ENCODE data around the gene HACL1.

Gene HACL1

DNA sequence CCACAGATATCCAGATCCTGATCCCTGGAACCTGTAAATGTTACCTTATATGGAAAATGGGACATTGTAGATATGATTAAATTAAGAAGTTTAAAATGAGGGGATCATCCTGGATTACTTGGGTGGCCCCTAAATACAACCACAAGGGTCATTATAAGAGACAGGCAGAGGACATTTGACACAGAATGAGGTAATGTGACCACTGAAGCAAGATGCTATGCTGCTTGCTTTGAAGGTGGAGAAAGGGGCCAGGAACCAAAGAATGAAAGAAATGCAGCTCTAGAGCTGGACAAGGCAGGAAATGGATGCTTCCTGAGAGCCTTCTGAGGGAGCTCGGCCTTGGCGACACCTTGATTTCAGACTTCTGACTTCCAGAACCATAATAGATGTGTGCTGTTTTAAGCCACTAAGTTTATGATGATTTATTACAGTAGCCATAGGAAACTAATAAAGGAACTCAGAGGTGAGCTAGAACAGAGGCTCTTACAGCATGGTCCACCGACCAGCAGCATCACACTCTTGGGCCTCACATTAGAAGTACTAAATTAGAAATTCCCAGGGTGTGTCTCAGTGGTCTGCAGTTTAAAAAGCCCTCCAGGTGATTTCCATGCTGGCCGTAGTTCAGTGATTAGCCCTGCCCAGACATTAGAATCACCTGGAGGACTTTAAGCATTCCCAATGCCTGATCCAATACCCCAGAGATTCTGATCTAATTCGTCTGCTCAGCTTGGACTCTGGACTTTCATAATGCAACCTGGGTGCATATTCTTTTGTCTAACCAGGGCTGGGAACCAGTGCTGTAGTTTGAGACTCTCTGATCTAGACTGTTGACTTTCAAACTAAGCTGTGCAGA, 87.3 kb downstream of the HACL1 start:
- Histone ChIP-seq H3K36me3 (ENCODE audit: control insufficient read depth in 4 of 4, insufficient read depth in 4 of 4, low read length in 3 of 4) (no peaks in the 10 kb centered on the region), H3K27me3 (replicated peaks in 2 of 5; ENCODE audit: control insufficient read depth in 4 of 5, insufficient read depth in 5 of 5, low read length in 4 of 5) (no peaks in the 10 kb centered on the region), H3K27ac (ENCODE audit: insufficient read depth in 1 of 2, low read depth in 1 of 2, low read length in 2 of 2, poor library complexity in 1 of 2, severe bottlenecking in 2 of 2) (no peak overlapping the region), H3K9me3 (ENCODE audit: control extremely low read depth in 1 of 5, control insufficient read depth in 4 of 5, insufficient read depth in 2 of 5, low read depth in 1 of 5, low read length in 4 of 5) (no peaks in the 10 kb centered on the region), H3K4me3 (ENCODE audit: control insufficient read depth in 1 of 7, extremely low read depth in 1 of 7, insufficient read depth in 4 of 7, low read depth in 2 of 7, low read length in 6 of 7) (no peak overlapping the region), H3K4me1 (ENCODE audit: control extremely low read depth in 1 of 4, control insufficient read depth in 4 of 4, insufficient read depth in 4 of 4, low read length in 3 of 4) (peaks cover 0 to 34% (median 21%) of the 10 kb centered on the region in 4 experiments)
- DNase-seq, result peak in 2 of 3 donors; percentile 30 to 51
- POLR2A ChIA-PET, result no interaction called here
- CTCF ChIA-PET, result interaction anchor here (0.7 to 2.2 kb wide), 4 partner anchors 13 to 190 kb away, joined by 3 to 4 read pairs (median 3); partner anchors contain the start of genes EAF1 and METTL6
- 41% methylated on average over 5 of the region's 5 CpGs for WGBS (ENCODE audit: insufficient coverage)

DNA sequence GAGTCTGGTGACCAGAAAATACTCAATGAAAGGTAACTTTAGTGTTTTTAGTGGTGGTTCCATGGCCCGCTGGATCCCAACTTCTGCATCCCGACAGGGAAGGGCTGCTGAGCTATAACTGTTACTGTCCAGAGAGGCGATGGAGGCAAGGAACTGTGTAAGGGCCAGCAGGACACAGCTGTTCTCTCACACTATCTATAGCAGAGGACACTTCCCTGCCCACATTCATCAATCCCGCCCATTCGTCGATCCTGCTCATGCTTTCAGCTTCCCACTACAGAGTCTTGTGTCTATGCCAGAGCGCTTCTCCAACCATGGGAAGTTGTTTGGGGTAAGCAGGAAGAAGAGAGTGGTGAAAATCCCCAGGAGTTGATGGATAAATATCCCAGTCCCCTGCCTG, 88.3 kb downstream of the HACL1 start:
- peaks cover 0 to 34% (median 21%) of the 10 kb centered on the region in 4 experiments for H3K4me1 ChIP-seq (ENCODE audit: control extremely low read depth in 1 of 4, control insufficient read depth in 4 of 4, insufficient read depth in 4 of 4, low read length in 3 of 4)
- 100% methylated on average over 2 of the region's 7 CpGs for WGBS (ENCODE audit: insufficient coverage)
- no peak overlapping the region for H3K4me3 ChIP-seq (ENCODE audit: control insufficient read depth in 1 of 7, extremely low read depth in 1 of 7, insufficient read depth in 4 of 7, low read depth in 2 of 7, low read length in 6 of 7)
- CTCF ChIA-PET, result interaction anchor here (1.3 to 1.5 kb wide), 2 partner anchors 14 to 42 kb away, joined by 3 to 4 read pairs; no protein-coding TSS in a partner anchor
- H3K27me3 ChIP-seq (replicated peaks in 2 of 5; ENCODE audit: control insufficient read depth in 4 of 5, insufficient read depth in 5 of 5, low read length in 4 of 5), result no peaks in the 10 kb centered on the region
- H3K9me3 ChIP-seq (ENCODE audit: control extremely low read depth in 1 of 5, control insufficient read depth in 4 of 5, insufficient read depth in 2 of 5, low read depth in 1 of 5, low read length in 4 of 5), result no peaks in the 10 kb centered on the region
- DNase-seq, result no peak
- no peak overlapping the region for H3K27ac ChIP-seq (ENCODE audit: insufficient read depth in 1 of 2, low read depth in 1 of 2, low read length in 2 of 2, poor library complexity in 1 of 2, severe bottlenecking in 2 of 2)
- H3K36me3 ChIP-seq (ENCODE audit: control insufficient read depth in 4 of 4, insufficient read depth in 4 of 4, low read length in 3 of 4), result no peaks in the 10 kb centered on the region
- POLR2A ChIA-PET, result interaction anchor here (1.0 kb wide), 1 partner anchor 13 kb away, joined by 3 read pairs; no protein-coding TSS in a partner anchor

DNA sequence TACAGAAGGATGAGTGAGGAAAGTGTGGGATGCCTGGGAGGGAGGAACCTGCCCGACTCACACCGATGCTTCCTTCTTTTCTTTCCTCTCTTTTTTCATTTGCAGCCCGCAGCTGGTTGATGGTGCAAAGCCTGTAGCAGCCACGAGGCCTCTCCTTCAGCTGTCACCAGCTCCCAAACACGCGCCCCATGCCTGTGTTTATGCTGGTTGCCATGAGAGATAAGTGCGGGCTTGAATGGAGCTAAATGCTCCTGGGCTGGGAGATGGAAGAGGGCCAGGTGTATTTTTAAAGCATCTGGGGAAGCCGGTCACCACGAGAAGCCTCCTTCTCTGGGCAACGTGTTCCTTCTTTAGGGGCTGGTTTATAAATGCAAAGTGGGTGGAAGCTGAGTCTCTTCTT, 89.2 kb downstream of the HACL1 start:
- peak; percentile 68 to 89 (median 83) for DNase-seq
- no peak overlapping the region for H3K27ac ChIP-seq (ENCODE audit: insufficient read depth in 1 of 2, low read depth in 1 of 2, low read length in 2 of 2, poor library complexity in 1 of 2, severe bottlenecking in 2 of 2)
- H3K27me3 ChIP-seq (replicated peaks in 2 of 5; ENCODE audit: control insufficient read depth in 4 of 5, insufficient read depth in 5 of 5, low read length in 4 of 5), result no peaks in the 10 kb centered on the region
- ChIA-PET POLR2A (interaction anchor here (1.0 kb wide), 1 partner anchor 12 kb away, joined by 3 read pairs; no protein-coding TSS in a partner anchor), CTCF (interaction anchor here (0.8 to 1.3 kb wide), 4 partner anchors 17 to 316 kb away, joined by 3 to 4 read pairs (median 4); no protein-coding TSS in a partner anchor)
- peaks cover 0 to 30% (median 21%) of the 10 kb centered on the region in 4 experiments for H3K4me1 ChIP-seq (ENCODE audit: control extremely low read depth in 1 of 4, control insufficient read depth in 4 of 4, insufficient read depth in 4 of 4, low read length in 3 of 4)
- H3K4me3 ChIP-seq (ENCODE audit: control insufficient read depth in 1 of 7, extremely low read depth in 1 of 7, insufficient read depth in 4 of 7, low read depth in 2 of 7, low read length in 6 of 7), result no peak overlapping the region
- no peaks in the 10 kb centered on the region for H3K9me3 ChIP-seq (ENCODE audit: control extremely low read depth in 1 of 5, control insufficient read depth in 4 of 5, insufficient read depth in 2 of 5, low read depth in 1 of 5, low read length in 4 of 5)
- WGBS (ENCODE audit: insufficient coverage), result 9% methylated on average over 8 of the region's 10 CpGs
- no peaks in the 10 kb centered on the region for H3K36me3 ChIP-seq (ENCODE audit: control insufficient read depth in 4 of 4, insufficient read depth in 4 of 4, low read length in 3 of 4)

DNA sequence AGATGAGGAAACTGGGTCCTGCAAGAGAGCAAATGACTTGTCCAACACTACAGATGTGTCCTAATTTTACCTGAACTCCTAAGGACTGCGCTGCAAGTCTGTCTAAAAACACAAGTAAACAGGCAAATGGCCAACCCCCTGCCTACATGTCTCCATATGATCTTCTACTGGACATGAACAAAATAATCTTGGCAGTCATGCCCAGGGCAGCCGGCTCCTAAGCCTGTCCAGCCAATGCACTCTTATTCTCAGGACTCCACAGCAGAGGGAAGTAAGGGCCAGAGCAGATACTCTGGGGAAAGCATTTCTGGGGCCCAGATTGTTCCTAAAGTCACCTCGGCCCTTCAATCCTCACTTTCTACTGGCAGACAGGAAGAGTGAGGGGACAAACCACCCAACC, 90.2 kb downstream of the HACL1 start:
- H3K27me3 ChIP-seq (replicated peaks in 2 of 5; ENCODE audit: control insufficient read depth in 4 of 5, insufficient read depth in 5 of 5, low read length in 4 of 5), result no peaks in the 10 kb centered on the region
- ChIA-PET POLR2A (no interaction called here), CTCF (interaction anchor here (1.5 kb wide), 1 partner anchor 10 kb away, joined by 3 read pairs; no protein-coding TSS in a partner anchor)
- DNase-seq, result no peak
- 100% methylated on average over 2 of the region's 3 CpGs for WGBS (ENCODE audit: insufficient coverage)
- H3K27ac ChIP-seq (ENCODE audit: insufficient read depth in 1 of 2, low read depth in 1 of 2, low read length in 2 of 2, poor library complexity in 1 of 2, severe bottlenecking in 2 of 2), result no peak overlapping the region
- H3K9me3 ChIP-seq (ENCODE audit: control extremely low read depth in 1 of 5, control insufficient read depth in 4 of 5, insufficient read depth in 2 of 5, low read depth in 1 of 5, low read length in 4 of 5), result no peaks in the 10 kb centered on the region
- H3K4me3 ChIP-seq (ENCODE audit: control insufficient read depth in 1 of 7, extremely low read depth in 1 of 7, insufficient read depth in 4 of 7, low read depth in 2 of 7, low read length in 6 of 7), result no peak overlapping the region
- no peaks in the 10 kb centered on the region for H3K36me3 ChIP-seq (ENCODE audit: control insufficient read depth in 4 of 4, insufficient read depth in 4 of 4, low read length in 3 of 4)
- H3K4me1 ChIP-seq (ENCODE audit: control extremely low read depth in 1 of 4, control insufficient read depth in 4 of 4, insufficient read depth in 4 of 4, low read length in 3 of 4), result peaks cover 0 to 28% (median 21%) of the 10 kb centered on the region in 4 experiments
